Measurements from ENCODE around the gene DKC1.

Gene DKC1

GRCh38 chrX:154738011-154738738, 24.5 kb upstream of the DKC1 start:
- DNase-seq: no peak

GRCh38 chrX:154739952-154740465, 22.7 kb upstream of the DKC1 start:
- DNase-seq: no peak

- DNase-seq: no peak
These were observed 20.1 kb upstream of the DKC1 start for GRCh38 chrX:154742613-154743012.

GRCh38 chrX:154748712-154749339, 13.8 kb upstream of the DKC1 start:
- DNase-seq: peak; percentile 69

- DNase-seq: no peak
These were observed 12.8 kb upstream of the DKC1 start for GRCh38 chrX:154749856-154750255.

- peak; percentile 72 for DNase-seq
These were observed 12.1 kb upstream of the DKC1 start, which contains the start of gene GAB3 for GRCh38 chrX:154750301-154751202. Gene GAB3 (minus strand): TSS chrX:154751077. CDS start chrX:154751025, 52 bp downstream.

GRCh38 chrX:154751203-154751668, 11.4 kb upstream of the DKC1 start:
- DNase-seq: peak; percentile 6

GRCh38 chrX:154751669-154752271, 10.9 kb upstream of the DKC1 start:
- no peak for DNase-seq

GRCh38 chrX:154758696-154759095, 4.0 kb upstream of the DKC1 start:
- no peak for DNase-seq

- peak; percentile 78 for DNase-seq
These were observed 607 bp upstream of the DKC1 start for GRCh38 chrX:154761977-154762536.

- DNase-seq: no peak
These were observed 12.0 kb downstream of the DKC1 start for GRCh38 chrX:154774622-154775021.

- DNase-seq: peak; percentile 6
These were observed 13.0 kb downstream of the DKC1 start for GRCh38 chrX:154775419-154776349.

GRCh38 chrX:154776753-154777152, 14.1 kb downstream of the DKC1 start:
- DNase-seq: no peak

- DNase-seq: no peak
These were observed 16.6 kb downstream of the DKC1 start for GRCh38 chrX:154779261-154779660.

- DNase-seq: no peak
These were observed 18.3 kb downstream of the DKC1 start for GRCh38 chrX:154780968-154781367.

GRCh38 chrX:154784149-154784995, 21.7 kb downstream of the DKC1 start:
- no peak for DNase-seq

GRCh38 chrX:154785716-154786115, 23.1 kb downstream of the DKC1 start:
- no peak for DNase-seq

- no peak for DNase-seq
These were observed 28.8 kb downstream of the DKC1 start for GRCh38 chrX:154791467-154791866.

GRCh38 chrX:154791939-154792338, 29.3 kb downstream of the DKC1 start:
- no peak for DNase-seq

All from RPMI8226 (cell line).